BJ (cell line): ENCODE data around the gene PSMB8. TPM values are rescaled to one million over a fixed set of nuclear protein-coding genes. Genes with fewer than 3 reads are reported as not detected.

Source experiments
- CTCF ChIA-PET: fragments of 350-600 bp; formaldehyde crosslinking; extraction: SDS; loops from one replicate; lab custom pipeline; 2021; ENCODE audit warnings: antibody characterized with exemption, inconsistent platforms; lab: Yijun Ruan, JAX
- POLR2A ChIA-PET: fragments of 300-600 bp; sonication (Branson Sonifier 250); formaldehyde crosslinking; extraction: SDS; loops from one replicate; lab custom pipeline; 2021; ENCODE audit warnings: antibody characterized with exemption; lab: Charles Lee
- DNase-seq: peaks from one replicate; pipeline ENCODE4 v3.0.0-alpha.2; 2011; ENCODE audit warnings: low read depth
- H3K27me3 ChIP-seq: 2 replicates; pipeline ENCODE4 v1.6.0; 2011; ENCODE audit warnings: low read length; ENCODE audit not compliant: control insufficient read depth, insufficient read depth
- H3K36me3 ChIP-seq: 2 replicates; pipeline ENCODE4 v1.5.1; 2011; ENCODE audit warnings: low read length; ENCODE audit not compliant: control insufficient read depth, insufficient read depth
- H3K4me3 ChIP-seq: 2 replicates; pipeline ENCODE4 v1.5.1; 2011; ENCODE audit warnings: low read depth, mild to moderate bottlenecking, control low read depth, low read length
- CTCF ChIP-seq: IDR thresholded peaks from 2 replicates; pipeline ENCODE4 v1.5.1; 2011; ENCODE audit warnings: low read depth, mild to moderate bottlenecking, control low read depth, inconsistent platforms, low read length, moderate library complexity; ENCODE audit not compliant: insufficient read depth
- polyA plus RNA-seq: library from polyadenylated mRNA; depleted of rRNA; stranded (reverse); fragments of >200 nt; gene quantifications from 2 replicates; pipeline ENCODE4 v1.2.3, GENCODE V29; 2011; rRNA removed

PSMB8 gene
- polyA plus RNA-seq, 1 experiment, result 79.6 TPM

GRCh38 chr6:32799168-32799567 is 44.7 kb downstream of the PSMB8 start:
- DNase-seq, result no peak
- no peak for TF ChIP-seq CTCF
- CTCF ChIA-PET, result interaction anchor here (1.3 to 1.6 kb wide), 2 partner anchors 13 to 385 kb away, joined by 8 to 10 read pairs; no protein-coding TSS in a partner anchor
- POLR2A ChIA-PET, result no interaction called here
- H3K36me3 ChIP-seq, result no peaks in the 10 kb centered on the region
- peaks cover 6% of the 10 kb centered on the region for H3K27me3 ChIP-seq
- no peak overlapping the region for H3K4me3 ChIP-seq

- H3K4me3 ChIP-seq, result peak overlapping the region; percentile 5; the same call in 1 of the 2 replicates
These were observed 46.7 kb downstream of the PSMB8 start for GRCh38 chr6:32796848-32797776.

GRCh38 chr6:32794510-32794909 is 49.3 kb downstream of the PSMB8 start:
- TF ChIP-seq CTCF, result no peak
- no peak for DNase-seq
- CTCF ChIA-PET, result interaction anchor here (0.9 to 3.5 kb wide), 4 partner anchors 10 to 380 kb away, joined by 4 to 22 read pairs (median 7); no protein-coding TSS in a partner anchor
- peaks cover 11% of the 10 kb centered on the region for H3K27me3 ChIP-seq
- POLR2A ChIA-PET, result no interaction called here
- no peak overlapping the region for H3K4me3 ChIP-seq
- no peaks in the 10 kb centered on the region for H3K36me3 ChIP-seq

More at GRCh38 chr6:32796848-32797776, 46.7 kb downstream of the PSMB8 start:
- no peak for DNase-seq
- no peaks in the 10 kb centered on the region for H3K36me3 ChIP-seq
- peaks cover 9% of the 10 kb centered on the region for H3K27me3 ChIP-seq
- CTCF ChIA-PET, result interaction anchor here (0.6 to 2.1 kb wide), 9 partner anchors 11 to 383 kb away, joined by 3 to 10 read pairs (median 4); no protein-coding TSS in a partner anchor
- POLR2A ChIA-PET, result no interaction called here
- peak; percentile 78 for TF ChIP-seq CTCF

- ChIA-PET CTCF (interaction anchor here (0.9 to 3.5 kb wide), 3 partner anchors 8 to 381 kb away, joined by 3 to 22 read pairs (median 6); no protein-coding TSS in a partner anchor), POLR2A (no interaction called here)
- H3K36me3 ChIP-seq, result no peaks in the 10 kb centered on the region
- H3K4me3 ChIP-seq, result no peak overlapping the region
- no peak for TF ChIP-seq CTCF
- no peak for DNase-seq
- H3K27me3 ChIP-seq, result peaks cover 11% of the 10 kb centered on the region
These were observed 50.9 kb downstream of the PSMB8 start for GRCh38 chr6:32792901-32793435.

Other genes starting within 250 kb of the PSMB8 start
- gene HLA-DQA1, start 206.6 kb downstream of the PSMB8 start, polyA plus RNA-seq, result not detected in 2 replicates
- gene HLA-DQB1, start 177.4 kb downstream of the PSMB8 start, polyA plus RNA-seq, result not detected in 2 replicates
- gene HLA-DQA2, start 102.7 kb downstream of the PSMB8 start, polyA plus RNA-seq, result not detected in 2 replicates
- not detected in 2 replicates for gene HLA-DQB2, start 80.5 kb downstream of the PSMB8 start, polyA plus RNA-seq
- 0.12 and 0.16 TPM in 2 replicates for gene HLA-DOB, start 27.0 kb downstream of the PSMB8 start, polyA plus RNA-seq
- 18.0 and 25.4 TPM in 2 replicates for gene TAP2, start 5.3 kb downstream of the PSMB8 start, polyA plus RNA-seq
- 58.4 and 80.4 TPM in 2 replicates for gene TAP1, start 9.7 kb upstream of the PSMB8 start, polyA plus RNA-seq
- gene PSMB9, start 10.1 kb upstream of the PSMB8 start, polyA plus RNA-seq, result 37.9 and 44.7 TPM in 2 replicates
- not detected in 2 replicates for gene HLA-DMB, start 97.0 kb upstream of the PSMB8 start, polyA plus RNA-seq
- 3.5 and 3.8 TPM in 2 replicates for gene HLA-DMA, start 109.0 kb upstream of the PSMB8 start, polyA plus RNA-seq
- gene BRD2, start 124.5 kb upstream of the PSMB8 start, polyA plus RNA-seq, result 110 and 128 TPM in 2 replicates
- not detected in 2 replicates for gene HLA-DOA, start 165.5 kb upstream of the PSMB8 start, polyA plus RNA-seq
- 11.2 and 12.1 TPM in 2 replicates for gene HLA-DPA1, start 229.6 kb upstream of the PSMB8 start, polyA plus RNA-seq
- 8.2 and 11.2 TPM in 2 replicates for gene HLA-DPB1, start 231.9 kb upstream of the PSMB8 start, polyA plus RNA-seq